IMR-90 (cell line): ENCODE measurements around the gene ARID5A. TPM values are rescaled to one million over a fixed set of nuclear protein-coding genes. Genes with fewer than 3 reads are reported as not detected.

Source experiments
- ATAC-seq: fragments of 200-7000 bp; cut with Tn5 transposase; 2 replicates; pipeline ENCODE4 v1.9.1; 2020; ENCODE audit warnings: low read depth, mild to moderate bottlenecking, moderate library complexity
- BruUV-seq: library from RNA; stranded (reverse); fragments of 400-500 nt; replicated peaks from 2 replicates; lab custom pipeline; 2021; lab: Mats Ljungman, UMichigan
- CTCF ChIA-PET: fragments of 300-600 bp; formaldehyde crosslinking; extraction: SDS; loops from one replicate; lab custom pipeline; 2021; ENCODE audit warnings: antibody characterized with exemption; lab: Yijun Ruan, JAX
- POLR2A ChIA-PET: fragments of 300-600 bp; sonication (Branson Sonifier 250); formaldehyde crosslinking; loops from one replicate; lab custom pipeline; 2022; ENCODE audit warnings: antibody characterized with exemption; ENCODE audit not compliant: unreplicated experiment; lab: Charles Lee
- DNase-seq: peaks from one replicate; pipeline ENCODE4 v3.0.0; 2013
- H2AFZ ChIP-seq: replicated peaks from 2 replicates; pipeline ENCODE3; 2013; ENCODE audit warnings: low read length, mild to moderate bottlenecking; ENCODE audit not compliant: poor library complexity
- H2AK5ac ChIP-seq: 2 replicates; pipeline ENCODE4 v1.6.1; 2013; ENCODE audit warnings: low read depth, low read length, inconsistent platforms
- H2AK9ac ChIP-seq: replicated peaks from 2 replicates; pipeline ENCODE3; 2013; ENCODE audit warnings: mild to moderate bottlenecking, low read depth, low read length, moderate library complexity; ENCODE audit not compliant: poor library complexity
- H2BK120ac ChIP-seq: 2 replicates; pipeline ENCODE4 v1.6.1; 2013; ENCODE audit warnings: low read depth, low read length, inconsistent platforms
- H2BK15ac ChIP-seq: 3 replicates; pipeline ENCODE4 v1.6.1; 2013; ENCODE audit warnings: low read depth, low read length, inconsistent platforms
- H2BK20ac ChIP-seq: 2 replicates; pipeline ENCODE4 v1.6.1; 2013; ENCODE audit warnings: low read depth, mild to moderate bottlenecking, inconsistent platforms, low read length, moderate library complexity
- H2BK5ac ChIP-seq: 2 replicates; pipeline ENCODE4 v1.6.1; 2013; ENCODE audit warnings: mild to moderate bottlenecking, low read depth, low read length, inconsistent platforms; ENCODE audit not compliant: poor library complexity, severe bottlenecking
- H3K14ac ChIP-seq: replicated peaks from 2 replicates; pipeline ENCODE4 v1.6.1; 2013; ENCODE audit warnings: low read depth, low read length, inconsistent platforms
- H3K18ac ChIP-seq: 2 replicates; pipeline ENCODE4 v1.6.1; 2013; ENCODE audit warnings: low read depth, low read length, control low read depth
- H3K23ac ChIP-seq: 2 replicates; pipeline ENCODE4 v1.6.1; 2013; ENCODE audit warnings: low read depth, low read length, inconsistent platforms
- H3K27ac ChIP-seq: 2 replicates; pipeline ENCODE4 v1.5.1; 2013; ENCODE audit warnings: mild to moderate bottlenecking, control low read depth, low read length; ENCODE audit not compliant: insufficient read depth
- H3K27me3 ChIP-seq: 2 replicates; pipeline ENCODE4 v1.6.1; 2013; ENCODE audit warnings: low read length; ENCODE audit not compliant: control insufficient read depth, insufficient read depth
- H3K36me3 ChIP-seq: 2 replicates; pipeline ENCODE4 v1.6.1; 2013; ENCODE audit warnings: low read length, mixed read lengths; ENCODE audit not compliant: control insufficient read depth, insufficient read depth
- H3K4ac ChIP-seq: 2 replicates; pipeline ENCODE4 v1.6.1; 2013; ENCODE audit warnings: low read depth, low read length, inconsistent platforms
- H3K4me1 ChIP-seq: 2 replicates; pipeline ENCODE4 v1.6.1; 2013; ENCODE audit warnings: low read length, mixed read lengths; ENCODE audit not compliant: control insufficient read depth, insufficient read depth
- H3K4me2 ChIP-seq: 2 replicates; pipeline ENCODE4 v1.6.1; 2013; ENCODE audit warnings: low read depth, mild to moderate bottlenecking, control low read depth, low read length, moderate library complexity
- H3K4me3 ChIP-seq: 2 replicates; pipeline ENCODE4 v1.5.1; 2013; ENCODE audit warnings: low read depth, mild to moderate bottlenecking, control low read depth, low read length, moderate library complexity; ENCODE audit not compliant: insufficient read depth
- H3K56ac ChIP-seq: 2 replicates; pipeline ENCODE4 v1.6.1; 2013; ENCODE audit warnings: low read length, inconsistent platforms; ENCODE audit not compliant: insufficient read depth; ENCODE audit errors: extremely low read depth
- H3K79me1 ChIP-seq, 2 experiments: 2 replicates each; pipeline ENCODE4 v1.6.1; 2013; ENCODE audit warnings: low read length in 2 of 2, inconsistent platforms in 1 of 2, low read depth in 1 of 2
- H3K9ac ChIP-seq: 2 replicates; pipeline ENCODE4 v1.6.1; 2013; ENCODE audit warnings: low read depth, low read length, control low read depth
- H3K9me1 ChIP-seq: 2 replicates; pipeline ENCODE4 v1.6.1; 2013; ENCODE audit warnings: low read length, inconsistent platforms; ENCODE audit not compliant: insufficient read depth
- H3K9me3 ChIP-seq: 2 replicates; pipeline ENCODE4 v1.6.1; 2013; ENCODE audit warnings: low read length; ENCODE audit not compliant: control insufficient read depth, insufficient read depth
- H4K20me1 ChIP-seq: 2 replicates; pipeline ENCODE4 v1.6.1; 2013; ENCODE audit warnings: low read length, inconsistent platforms; ENCODE audit not compliant: insufficient read depth
- H4K5ac ChIP-seq: 2 replicates; pipeline ENCODE4 v1.6.1; 2013; ENCODE audit warnings: mild to moderate bottlenecking, low read depth, low read length, control low read depth
- H4K8ac ChIP-seq, 2 experiments: 2 replicates each; pipeline ENCODE4 v1.6.1; 2013; ENCODE audit warnings: low read depth in 2 of 2, low read length in 2 of 2, control low read depth in 1 of 2, inconsistent platforms in 1 of 2
- H4K91ac ChIP-seq: 2 replicates; pipeline ENCODE4 v1.6.1; 2013; ENCODE audit warnings: low read depth, low read length, inconsistent platforms; ENCODE audit not compliant: insufficient read depth
- BHLHE40 ChIP-seq: fragments of 150-350 bp; IDR thresholded peaks from 2 replicates; pipeline ENCODE4 v1.6.1; 2016; ENCODE audit warnings: mild to moderate bottlenecking, low read depth, low read length
- CEBPB ChIP-seq: IDR thresholded peaks from 2 replicates; pipeline ENCODE4 v1.6.1; 2012; ENCODE audit warnings: low read depth, low read length, improper control_type of control experiment
- CHD1 ChIP-seq: IDR thresholded peaks from 2 replicates; pipeline ENCODE4 v1.6.1; 2012; ENCODE audit warnings: low read depth, low read length, improper control_type of control experiment
- CTCF ChIP-seq: conservative IDR thresholded peaks from 2 replicates; pipeline ENCODE4 v1.5.1; 2012; ENCODE audit warnings: mild to moderate bottlenecking, low read depth, low read length, improper control_type of control experiment
- ELK1 ChIP-seq: fragments of 150-350 bp; IDR thresholded peaks from 2 replicates; pipeline ENCODE4 v1.6.1; 2016; ENCODE audit warnings: low read depth, mild to moderate bottlenecking, low read length, moderate library complexity, borderline replicate concordance
- FOS ChIP-seq: fragments of 150-350 bp; IDR thresholded peaks from 2 replicates; pipeline ENCODE4 v1.6.1; 2016; ENCODE audit warnings: low read depth, low read length
- MAFK ChIP-seq: IDR thresholded peaks from 2 replicates; pipeline ENCODE4 v1.6.1; 2012; ENCODE audit warnings: low read depth, low read length, improper control_type of control experiment
- MAZ ChIP-seq: IDR thresholded peaks from 2 replicates; pipeline ENCODE4 v1.6.1; 2012; ENCODE audit warnings: low read depth, mild to moderate bottlenecking, low read length, improper control_type of control experiment, moderate library complexity, borderline replicate concordance
- MXI1 ChIP-seq: IDR thresholded peaks from 2 replicates; pipeline ENCODE4 v1.6.1; 2012; ENCODE audit warnings: low read depth, mild to moderate bottlenecking, low read length, moderate library complexity, borderline replicate concordance
- NFE2L2 ChIP-seq: fragments of 150-350 bp; IDR thresholded peaks from 2 replicates; pipeline ENCODE4 v1.6.1; 2016; ENCODE audit warnings: low read depth, mild to moderate bottlenecking, low read length
- POLR2A ChIP-seq: IDR thresholded peaks from 2 replicates; pipeline ENCODE4 v1.6.1; 2012; ENCODE audit warnings: mild to moderate bottlenecking, low read depth, low read length
- RAD21 ChIP-seq: IDR thresholded peaks from 2 replicates; pipeline ENCODE4 v1.6.1; 2012; ENCODE audit warnings: low read length, improper control_type of control experiment
- RCOR1 ChIP-seq: IDR thresholded peaks from 2 replicates; pipeline ENCODE4 v1.6.1; 2012; ENCODE audit warnings: mild to moderate bottlenecking, low read length, improper control_type of control experiment; ENCODE audit not compliant: insufficient replicate concordance
- RFX5 ChIP-seq: IDR thresholded peaks from 2 replicates; pipeline ENCODE4 v1.8.0; 2012; ENCODE audit warnings: low read depth, mild to moderate bottlenecking, low read length, moderate library complexity
- SMC3 ChIP-seq: fragments of 150-350 bp; IDR thresholded peaks from 2 replicates; pipeline ENCODE4 v1.6.1; 2016; ENCODE audit warnings: low read depth, mild to moderate bottlenecking, antibody characterized with exemption, low read length, moderate library complexity
- USF2 ChIP-seq: fragments of 150-350 bp; IDR thresholded peaks from 2 replicates; pipeline ENCODE4 v1.6.1; 2017; ENCODE audit warnings: mild to moderate bottlenecking, antibody characterized with exemption, low read length, low read depth
- WGBS, 2 experiments: methylation state at CpG; one replicate each; pipeline versions ENCODE4 v1.1.5 to v1.1.7; 2013; ENCODE audit warnings: missing lambda C conversion rate in 2 of 2; ENCODE audit not compliant: insufficient read length in 1 of 2; ENCODE audit errors: extremely low coverage in 2 of 2; 5-methylcytosine and 5-hydroxymethylcytosine counted together
- dilution Hi-C: fragments of 300-500 bp; cut with HindIII; formaldehyde crosslinking; loops from one replicate; pipeline ENCODE4 v1.14.3; 2018; ENCODE audit warnings: low sequenced_read_pairs; ENCODE audit not compliant: unreplicated experiment
- in situ Hi-C: fragments of 300-500 bp; cut with MboI; formaldehyde crosslinking; loops from 3 replicates; pipeline ENCODE4 v1.14.3; 2019; ENCODE audit warnings: low sequenced_read_pairs, inconsistent platforms, mixed read lengths
- intact Hi-C: fragments of 100-400 bp; cut with micrococcal nuclease; formaldehyde crosslinking; loops from 2 replicates; pipeline ENCODE4 v1.10.0; 2022
- polyA plus RNA-seq, 3 experiments: library from polyadenylated mRNA; depleted of rRNA; stranded (reverse); fragments of >200 nt; gene quantifications; 2 replicates each; pipeline ENCODE4 v1.2.3, GENCODE V29; 2012; ENCODE audit warnings: low replicate concordance in 1 of 3
- total RNA-seq: library from RNA; depleted of rRNA; stranded (reverse); fragments of >200 nt; gene quantifications from 2 replicates; pipeline ENCODE4 v1.2.3, GENCODE V29; 2012

Gene ARID5A
- total and polyA plus RNA-seq, 2 of the 4 experiments (the other 2 are of a cell fraction) = 2.3 to 6.7 TPM

- no peak for TF ChIP-seq CEBPB
- TF ChIP-seq MXI1 = no peak
- no peak for TF ChIP-seq SMC3
- no peak for TF ChIP-seq BHLHE40
- no peak for TF ChIP-seq RFX5
- TF ChIP-seq NFE2L2 = no peak
- no peak for TF ChIP-seq USF2
- no peak for TF ChIP-seq FOS
- TF ChIP-seq CHD1 = no peak
- TF ChIP-seq RCOR1 = no peak
- TF ChIP-seq ELK1 = no peak
- TF ChIP-seq MAFK = no peak
- TF ChIP-seq POLR2A = no peak
- TF ChIP-seq MAZ = no peak
- TF ChIP-seq RAD21 = no peak
- no peak for TF ChIP-seq CTCF
- no peak overlapping the region for H4K5ac ChIP-seq
- H3K4me1 ChIP-seq = peaks cover 5% of the 10 kb centered on the region
- in situ Hi-C loops = loop anchor here (5.0 to 25.0 kb wide), 2 partner anchors 100 to 495 kb away; no protein-coding TSS in a partner anchor
- H2AK9ac ChIP-seq = no peak overlapping the region
- no peak overlapping the region for H3K4me2 ChIP-seq
- no peak overlapping the region for H3K4ac ChIP-seq
- H3K14ac ChIP-seq = no peak overlapping the region
- no peak overlapping the region for H3K18ac ChIP-seq
- no peak overlapping the region for H3K9ac ChIP-seq
- no peaks in the 10 kb centered on the region for H4K20me1 ChIP-seq
- ATAC-seq = no peak
- BruUV-seq = no TSS peak
- H2BK5ac ChIP-seq = no peak overlapping the region
- no peaks in the 10 kb centered on the region for H3K9me1 ChIP-seq
- ChIA-PET CTCF (no interaction called here), POLR2A (no interaction called here)
- H3K27ac ChIP-seq = no peak overlapping the region
- no peaks in the 10 kb centered on the region for H3K36me3 ChIP-seq
- H3K56ac ChIP-seq = no peak overlapping the region
- no peak overlapping the region for H3K23ac ChIP-seq
- no peak overlapping the region for H4K8ac ChIP-seq
- no peaks in the 10 kb centered on the region for H3K9me3 ChIP-seq
- H2BK20ac ChIP-seq = no peak overlapping the region
- H3K79me1 ChIP-seq = no peaks in the 10 kb centered on the region
- WGBS, 2 experiments = 100% methylated on average over 2 of the region's 7 CpGs; no CpG with 5 or more reads in 1 of the 2 experiments
- no peak for DNase-seq
- no peak overlapping the region for H2BK15ac ChIP-seq
- dilution Hi-C loops = no loop called here
- no peak overlapping the region for H3K4me3 ChIP-seq
- H2AFZ ChIP-seq = no peak overlapping the region
- H2BK120ac ChIP-seq = no peak overlapping the region
- no peak overlapping the region for H4K91ac ChIP-seq
- peaks cover 30% of the 10 kb centered on the region for H3K27me3 ChIP-seq
- intact Hi-C loops = no loop called here
- no peak overlapping the region for H2AK5ac ChIP-seq
These were observed 29.7 kb upstream of the ARID5A start for GRCh38 chr2:96506907-96507240.
